HG02798 (cell line): ENCODE measurements around the gene CPNE4.
"Not testable (repeated sequence)": the region's sequence is repeated elsewhere in the genome, so short reads cannot be mapped to it uniquely, and the experiment has no call there.

Experiments used
- ATAC-seq: cut with Tn5 transposase; IDR thresholded peaks from one replicate; pipeline ENCODE4 v1.9.1; 2021; ENCODE audit warnings: mild to moderate bottlenecking; ENCODE audit not compliant: unreplicated experiment, poor library complexity

CPNE4 gene

DNA sequence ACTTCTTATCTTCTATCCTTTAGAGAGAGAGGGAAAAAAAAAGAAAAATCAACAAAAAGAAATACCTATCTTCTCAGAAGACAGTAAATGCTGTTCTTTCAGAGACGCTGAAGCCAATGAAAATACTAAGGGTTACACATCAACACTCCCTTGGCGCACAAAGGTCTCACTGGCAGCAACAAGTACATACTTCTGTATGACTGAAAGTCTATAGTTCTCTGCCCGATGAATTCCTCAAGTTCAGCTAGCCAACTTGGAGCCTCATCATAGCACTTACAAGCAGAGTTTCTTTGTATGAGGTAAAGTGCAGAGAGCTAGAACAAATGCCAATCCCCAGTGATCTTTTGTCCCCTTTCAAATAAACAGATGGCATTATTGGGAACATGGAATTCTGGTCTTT lies 62.7 kb downstream of the CPNE4 start:
- ATAC-seq, result no peak

DNA sequence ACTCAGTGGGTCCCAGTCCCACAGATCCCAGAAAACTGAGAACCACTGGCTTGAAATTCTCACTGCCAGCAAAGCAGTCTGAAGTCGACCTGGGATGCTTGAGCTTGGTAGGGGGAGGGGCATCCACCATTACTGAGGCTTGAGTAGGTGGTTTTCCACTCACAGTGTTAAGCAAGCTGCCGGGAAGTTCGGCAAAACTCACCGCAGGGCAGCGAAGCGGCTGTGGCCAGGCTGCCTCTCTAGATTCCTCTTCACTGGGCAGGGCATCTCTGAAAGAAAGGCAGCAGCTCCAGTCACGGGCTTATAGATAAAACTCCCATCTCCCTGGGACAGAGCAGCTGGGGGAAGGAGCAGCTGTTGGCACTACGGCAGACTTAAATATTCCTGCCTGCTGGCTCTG lies 71.4 kb downstream of the CPNE4 start:
- not testable (repeated sequence) for ATAC-seq

DNA sequence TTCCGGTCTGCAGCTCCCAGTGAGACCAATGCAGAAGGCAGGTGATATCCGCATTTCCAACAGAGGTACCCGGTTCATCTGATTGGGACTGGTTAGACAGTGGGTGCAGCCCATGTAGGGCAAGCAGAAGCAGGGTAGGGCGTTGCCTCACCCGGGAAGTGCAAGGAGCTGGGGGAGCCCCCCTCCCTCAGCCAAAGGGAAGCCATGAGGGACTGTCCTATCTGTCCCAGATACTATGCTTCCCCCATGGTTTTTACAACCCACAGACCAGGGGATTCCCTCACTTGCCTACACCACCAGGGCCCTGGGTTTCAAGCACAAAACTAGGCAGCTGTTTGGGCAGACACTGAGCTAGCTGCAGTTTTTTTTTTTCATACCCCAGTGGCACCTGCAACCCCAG lies 71.8 kb downstream of the CPNE4 start:
- no peak for ATAC-seq

DNA sequence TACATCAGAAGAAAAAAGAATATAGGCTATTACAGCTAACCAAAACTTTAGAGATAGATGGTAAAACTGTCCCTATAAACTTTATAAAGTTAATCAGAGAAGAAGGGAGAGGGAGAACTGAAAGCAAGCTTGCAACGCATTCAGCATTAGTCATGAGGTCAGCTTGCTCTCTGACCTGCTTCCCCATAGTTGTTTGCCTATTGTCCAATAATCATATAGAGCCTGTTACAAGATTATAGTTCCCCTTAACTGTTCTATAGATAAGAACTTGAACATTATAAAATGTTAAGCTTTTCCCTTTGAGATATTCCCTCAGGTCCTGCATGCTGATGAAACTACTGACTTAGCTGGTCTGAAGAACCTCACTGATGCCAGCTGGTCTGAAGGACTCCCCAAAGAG lies 74.5 kb downstream of the CPNE4 start:
- ATAC-seq, result no peak

DNA sequence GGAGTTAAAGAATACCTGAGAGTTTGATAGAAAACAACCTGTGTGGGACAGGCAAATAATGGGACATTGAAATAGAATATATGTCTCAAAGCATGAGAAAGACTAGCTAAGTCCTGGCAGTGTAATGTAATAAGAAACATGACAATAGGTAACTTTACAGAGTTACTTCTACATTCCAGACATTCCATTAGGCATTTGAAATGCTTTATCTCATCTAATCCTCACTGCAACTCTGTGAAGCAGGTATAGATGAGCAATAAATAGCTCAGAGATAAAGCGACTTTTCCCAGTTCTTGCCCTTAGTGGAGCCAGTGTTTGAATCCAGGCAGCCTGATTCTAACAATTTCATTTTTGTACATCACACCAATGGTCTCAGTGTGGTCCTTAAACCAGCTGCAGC lies 76.8 kb downstream of the CPNE4 start:
- ATAC-seq, result no peak

DNA sequence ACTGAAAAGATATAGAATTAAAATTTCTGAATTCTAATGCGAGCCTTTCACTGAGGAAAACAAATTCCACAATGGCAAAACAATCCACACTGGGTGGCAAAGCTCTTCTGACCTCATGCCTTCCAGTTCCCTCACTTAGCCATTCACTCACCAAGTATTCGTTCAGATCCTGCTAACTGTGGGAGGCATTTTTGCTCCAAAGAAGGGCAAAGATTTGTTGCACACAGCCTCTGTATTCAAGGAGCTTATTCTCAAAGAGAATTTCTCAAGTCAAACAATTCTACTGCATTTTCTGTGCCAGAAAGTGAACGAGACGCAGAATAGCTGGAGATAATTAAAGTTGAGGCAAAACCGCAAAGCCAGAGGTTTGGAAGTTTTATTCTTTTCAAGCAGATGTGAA lies 77.3 kb downstream of the CPNE4 start:
- no peak for ATAC-seq

DNA sequence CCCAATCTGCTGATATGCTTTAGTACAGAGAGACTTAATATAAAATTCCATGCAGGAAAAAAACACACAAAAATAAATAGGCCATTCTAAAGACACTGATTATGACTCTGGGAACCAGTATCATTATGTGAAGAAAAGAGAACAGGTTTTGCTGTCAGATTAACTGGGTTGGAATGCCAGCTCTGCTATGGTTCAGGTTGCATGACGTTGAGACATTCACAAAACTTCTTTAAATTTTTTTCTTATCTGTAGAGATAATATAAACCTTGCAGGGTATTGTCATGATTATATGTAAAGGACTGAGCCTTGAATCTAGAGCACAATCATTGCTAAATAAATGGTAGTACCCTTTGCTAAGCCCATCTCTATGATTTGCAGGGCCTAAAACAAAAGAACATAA lies 86.0 kb downstream of the CPNE4 start:
- ATAC-seq, result no peak

DNA sequence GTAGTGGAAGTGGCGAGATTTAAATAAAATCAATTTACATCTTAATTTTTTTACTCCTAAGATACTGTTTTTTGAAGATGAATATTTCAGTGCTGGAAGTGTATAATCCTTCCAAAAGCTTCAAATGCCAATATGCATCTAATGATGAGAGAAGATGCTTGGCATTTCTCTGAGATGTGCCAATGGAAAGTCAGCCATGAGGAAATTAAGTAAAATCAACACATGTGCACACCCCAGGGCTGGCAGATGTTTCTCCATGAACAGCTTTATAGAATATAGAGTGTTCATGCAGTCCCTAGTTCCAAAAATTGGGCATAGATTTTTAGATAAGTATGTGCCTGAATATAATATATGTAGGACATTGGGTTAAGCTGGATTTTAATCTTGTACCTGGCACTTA lies 90.1 kb downstream of the CPNE4 start:
- no peak for ATAC-seq

DNA sequence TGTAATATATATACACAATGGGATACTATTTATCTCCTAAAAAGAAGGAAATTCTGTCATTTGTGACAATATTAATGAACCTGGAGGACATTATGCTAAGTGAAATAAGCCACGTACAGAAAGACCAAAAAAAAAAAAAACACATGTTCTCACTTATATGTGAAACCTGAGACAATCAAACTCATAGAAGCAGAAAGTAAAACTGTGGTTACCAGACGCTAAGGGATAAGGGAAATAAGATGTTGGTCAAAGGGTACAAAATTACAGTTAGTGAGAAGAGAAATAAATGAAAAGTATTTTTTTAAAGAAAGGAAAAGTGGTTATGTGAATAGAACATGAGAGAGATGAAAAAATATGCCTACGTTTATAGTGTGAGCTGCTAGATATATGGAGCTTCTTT lies 101.1 kb downstream of the CPNE4 start:
- ATAC-seq, result no peak

DNA sequence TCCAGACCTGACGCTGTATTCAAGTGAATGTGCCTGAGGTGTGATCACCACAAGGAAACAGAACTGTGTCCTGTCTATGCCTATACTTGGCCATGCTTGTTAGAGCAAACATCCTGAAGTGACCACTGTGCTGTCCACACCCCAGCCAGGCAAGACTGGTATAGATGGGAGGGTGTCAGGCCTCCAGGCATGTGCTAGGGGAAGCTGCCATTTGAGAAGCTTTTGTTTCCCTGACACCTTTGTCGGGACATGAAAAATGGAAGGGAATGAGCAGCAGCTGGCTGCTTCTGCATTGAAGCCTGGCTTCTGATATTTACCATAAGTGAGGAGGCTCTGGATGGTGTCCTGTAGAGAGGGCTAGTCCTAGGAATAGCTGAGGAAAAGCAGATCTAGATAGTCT lies 106.2 kb downstream of the CPNE4 start:
- no peak for ATAC-seq

DNA sequence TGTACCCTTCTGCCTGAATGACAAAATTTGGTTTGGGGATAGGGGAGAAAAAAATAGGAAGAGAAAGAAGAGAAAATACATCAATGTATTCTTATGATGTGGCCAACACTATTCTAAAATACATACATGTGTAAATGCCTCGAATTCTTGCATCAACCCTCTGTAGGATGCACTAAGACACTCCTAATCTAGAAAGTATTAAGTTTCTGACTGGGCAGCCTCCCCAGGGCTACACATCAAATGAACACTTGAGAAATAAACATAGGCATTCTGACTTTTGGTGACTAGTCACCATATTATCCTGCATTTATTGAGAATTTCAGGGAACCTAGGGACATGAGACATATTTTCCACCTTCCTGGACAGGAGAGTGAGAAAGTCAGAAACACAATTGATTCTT lies 109.2 kb downstream of the CPNE4 start:
- ATAC-seq, result no peak

DNA sequence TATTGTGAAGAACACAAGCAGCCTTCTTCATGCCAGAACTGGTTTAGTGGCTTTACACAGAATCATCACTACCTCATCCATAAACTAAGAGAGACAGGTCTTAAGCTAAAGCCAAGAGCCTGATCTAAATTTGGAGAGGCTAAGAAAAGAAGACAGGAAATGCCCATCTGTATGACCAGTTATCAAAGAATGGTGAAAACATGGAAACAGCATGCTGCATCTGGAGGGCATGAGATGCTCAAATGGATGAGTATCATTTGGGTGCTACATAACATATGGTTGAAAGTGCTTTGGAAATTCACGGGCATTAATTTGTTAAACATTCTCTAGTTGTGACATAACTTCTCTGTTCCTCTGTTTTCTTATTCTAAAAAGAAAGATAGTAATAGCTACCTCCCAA lies 112.5 kb downstream of the CPNE4 start:
- no peak for ATAC-seq

DNA sequence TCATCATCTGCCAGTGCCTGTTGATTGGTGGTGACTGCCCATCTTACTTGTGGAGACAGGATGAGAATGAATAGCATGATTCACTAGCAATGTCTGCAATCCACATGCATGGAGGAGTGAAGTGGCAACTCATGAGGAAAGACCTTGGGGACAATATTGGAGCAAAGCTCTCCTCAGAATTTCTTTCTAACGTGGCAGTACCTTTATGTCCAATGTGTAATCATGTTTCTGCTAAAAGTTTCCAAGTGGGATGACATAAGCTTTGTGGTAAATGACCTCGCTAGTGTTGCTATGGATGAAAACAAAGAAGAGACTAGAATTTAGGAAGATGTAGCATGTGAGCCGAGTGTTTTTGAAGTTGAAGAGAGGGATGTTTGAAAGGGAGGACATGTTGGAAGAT lies 117.8 kb downstream of the CPNE4 start:
- ATAC-seq, result no peak

DNA sequence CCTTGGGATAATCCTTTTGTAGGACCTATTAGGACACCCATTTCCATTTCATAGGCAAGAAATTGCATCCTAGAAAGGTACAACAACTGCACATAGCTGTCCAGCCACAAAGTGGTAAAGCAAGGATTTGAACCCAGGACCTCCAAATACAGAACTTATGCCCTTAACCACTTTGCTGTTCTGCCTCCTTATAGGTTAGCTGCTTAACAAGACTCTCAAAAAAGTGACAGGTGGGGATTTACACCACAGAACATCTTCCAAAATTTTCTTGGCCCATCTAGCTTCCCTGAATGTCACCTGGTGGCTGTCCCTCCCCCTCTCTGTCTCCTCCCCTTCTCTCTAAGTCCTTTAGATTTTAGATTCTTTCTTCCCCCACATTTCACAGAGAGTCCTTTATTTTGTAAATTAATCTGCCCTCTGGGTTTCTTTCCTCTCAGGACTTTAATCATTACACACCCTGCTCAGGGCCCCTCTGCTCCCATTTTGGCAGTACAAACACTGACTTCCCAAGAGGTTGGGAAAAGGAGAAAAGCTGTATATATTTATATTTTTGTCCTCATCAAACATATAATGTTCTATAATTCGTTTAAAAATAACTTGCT lies 120.6 kb downstream of the CPNE4 start:
- no peak for ATAC-seq

DNA sequence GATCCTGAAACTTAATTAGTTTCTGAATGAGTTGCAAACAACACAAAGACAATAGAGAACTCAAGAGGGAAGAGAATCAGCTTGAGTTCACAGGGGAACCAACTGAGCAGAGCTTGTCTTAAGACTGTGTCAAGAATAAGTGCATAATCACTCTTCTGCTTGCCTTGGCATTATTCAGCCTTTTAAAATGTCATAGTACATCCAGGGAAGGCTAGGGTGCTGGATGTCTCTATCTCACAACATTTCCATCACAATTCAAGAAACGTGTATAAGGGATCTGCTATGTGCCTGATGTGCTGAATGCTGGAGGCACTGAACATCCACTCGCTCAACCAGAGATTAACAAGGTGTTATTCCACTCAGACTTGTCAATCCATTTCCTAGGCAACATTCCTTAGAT lies 122.6 kb downstream of the CPNE4 start:
- no peak for ATAC-seq

DNA sequence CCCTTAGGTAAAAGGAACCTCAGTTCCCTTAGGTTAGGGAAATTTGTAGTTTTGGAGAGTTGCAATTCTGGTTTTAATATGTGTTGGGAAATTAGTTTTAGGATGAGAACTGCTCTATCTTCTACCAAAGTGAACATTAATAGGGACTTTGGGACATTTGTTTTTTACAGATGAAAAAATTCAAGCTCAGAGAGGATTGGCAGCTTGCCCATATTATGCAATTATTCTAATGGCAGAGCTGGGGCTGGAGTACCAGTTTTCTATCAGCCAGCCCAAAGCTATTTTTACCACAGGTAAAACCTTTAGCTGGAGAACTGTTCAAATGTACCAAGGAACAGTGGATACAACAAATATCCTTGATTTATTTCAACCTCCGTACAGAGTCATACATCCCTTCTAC lies 127.0 kb downstream of the CPNE4 start:
- ATAC-seq, result no peak

DNA sequence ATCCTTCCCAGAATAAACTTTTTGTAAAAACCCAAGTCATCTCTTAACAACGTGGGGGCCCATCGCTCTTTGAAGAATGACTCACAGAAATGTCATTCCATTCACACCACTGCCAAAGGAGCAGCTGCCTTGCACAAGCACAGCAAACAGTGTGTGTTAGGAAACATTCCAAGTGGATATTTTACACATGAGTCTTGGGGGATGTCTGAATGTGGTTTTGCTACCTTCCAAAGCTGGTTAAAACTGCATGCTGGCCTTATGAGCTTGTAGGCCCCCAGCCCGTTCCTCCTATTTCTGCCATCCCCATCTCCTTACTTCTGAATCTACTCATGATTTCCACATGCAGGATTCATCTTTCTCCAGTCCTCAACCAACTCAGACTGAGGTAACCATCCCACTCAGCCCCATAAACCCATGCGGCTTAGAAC lies 130.8 kb downstream of the CPNE4 start:
- no peak for ATAC-seq

DNA sequence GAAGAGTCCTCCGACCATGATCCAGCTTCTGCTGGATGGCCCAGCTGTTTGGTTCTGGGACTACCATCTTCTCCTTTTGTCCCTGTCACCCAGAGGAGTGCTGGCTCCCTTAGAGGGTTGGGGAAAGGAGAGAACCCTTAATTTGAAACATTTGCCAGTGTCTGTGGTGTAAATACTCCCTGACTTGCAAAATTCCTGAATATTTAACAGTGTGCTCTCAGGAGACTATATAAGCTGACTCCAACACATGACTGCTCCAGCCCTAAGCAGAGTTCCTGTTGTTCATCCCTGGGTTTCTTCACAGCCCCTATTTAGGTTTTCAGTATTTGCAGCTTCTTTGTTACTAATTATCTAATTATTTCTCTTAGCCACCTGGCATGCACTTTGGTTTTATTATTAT lies 133.1 kb downstream of the CPNE4 start:
- ATAC-seq, result no peak

DNA sequence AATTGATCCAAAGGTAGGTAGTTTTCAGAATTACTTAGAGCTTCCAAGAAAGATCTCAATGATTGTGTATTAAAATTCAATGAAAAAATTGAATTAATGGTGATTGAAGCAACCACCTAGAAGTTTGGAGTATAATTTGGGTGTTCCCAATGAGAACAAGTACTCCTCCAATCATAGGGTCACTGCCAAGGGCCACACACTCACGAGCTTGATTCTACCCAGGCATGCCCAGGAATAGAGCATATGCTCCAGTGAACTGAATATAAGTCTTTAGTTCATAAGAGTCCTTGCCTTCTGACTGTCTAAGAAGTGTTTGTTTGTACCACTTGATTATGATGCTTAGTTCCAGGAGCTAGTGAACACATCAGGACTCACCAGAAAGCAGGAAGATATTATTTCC lies 133.9 kb downstream of the CPNE4 start:
- ATAC-seq, result no peak

DNA sequence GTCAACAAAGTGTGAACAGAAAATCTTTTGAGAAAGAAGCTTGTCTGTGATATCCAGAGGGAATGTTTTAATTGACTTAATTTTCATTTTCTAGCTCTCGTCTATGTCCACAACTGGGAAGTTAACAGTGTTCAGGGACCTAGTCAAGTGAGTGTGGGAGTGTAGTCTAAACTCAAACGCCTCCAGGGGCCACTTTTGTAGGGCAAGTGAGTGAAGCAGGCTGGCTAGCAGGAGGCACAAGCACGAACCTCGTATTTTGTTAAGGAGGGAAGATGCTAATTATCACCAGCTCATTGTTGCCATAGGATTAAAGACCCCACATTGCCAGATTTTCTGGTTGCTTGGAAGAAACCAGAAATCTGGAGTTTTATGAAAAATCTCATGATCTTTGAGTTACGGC lies 135.8 kb downstream of the CPNE4 start:
- no peak for ATAC-seq

DNA sequence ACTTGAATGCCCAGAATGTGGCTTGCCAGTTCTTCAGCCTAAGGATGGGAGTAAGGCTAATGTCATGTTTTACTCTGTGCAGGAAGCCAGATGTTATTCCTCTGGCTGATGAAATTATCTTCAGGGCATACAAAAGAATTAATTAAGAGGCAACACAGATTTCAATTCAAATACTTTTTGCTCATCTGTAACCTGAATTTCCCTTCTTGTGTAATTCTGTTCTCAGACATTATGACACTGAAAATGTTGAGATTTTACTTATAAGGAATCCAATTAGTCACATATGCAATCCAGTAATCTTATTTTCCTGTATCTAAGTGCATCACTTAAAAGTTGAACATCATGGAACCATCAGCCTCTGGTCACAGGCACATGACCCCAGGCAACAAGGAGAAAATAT lies 136.5 kb downstream of the CPNE4 start:
- no peak for ATAC-seq

DNA sequence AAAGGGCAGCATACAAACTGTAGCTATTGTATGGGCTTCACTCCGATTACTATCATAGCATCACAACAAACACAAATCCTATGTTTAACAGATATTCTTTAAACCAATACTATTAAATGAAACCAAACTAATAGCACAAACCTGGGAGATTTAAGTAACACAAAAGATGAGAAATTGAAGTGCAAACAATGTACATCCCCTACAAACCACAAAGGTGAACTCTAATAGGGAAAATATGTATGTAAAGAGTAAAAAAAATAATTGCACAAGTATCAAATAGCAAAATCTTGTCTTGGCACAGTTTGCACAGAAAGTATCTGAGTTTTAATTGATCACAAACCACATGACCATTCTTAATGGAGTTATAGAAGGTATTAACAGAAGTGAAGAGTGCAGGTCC lies 138.5 kb downstream of the CPNE4 start:
- no peak for ATAC-seq

DNA sequence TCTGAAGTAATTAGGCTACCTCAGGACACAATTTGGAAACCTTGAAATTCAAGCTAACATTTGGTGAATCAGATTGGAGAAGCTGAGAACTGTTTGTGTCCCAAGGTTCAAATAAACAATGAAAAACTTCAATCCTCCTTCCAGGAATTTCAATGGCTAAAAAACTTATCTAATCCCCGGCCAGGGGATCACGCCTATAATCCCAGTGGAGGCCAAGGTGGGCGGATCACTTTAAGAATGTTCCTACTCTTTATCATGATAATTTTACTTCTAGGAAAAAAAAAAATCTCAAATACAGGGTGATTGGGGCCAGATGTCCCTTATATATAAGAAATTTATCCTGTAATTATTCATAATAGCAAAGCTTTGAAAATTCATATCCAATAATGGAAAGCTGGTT lies 139.0 kb downstream of the CPNE4 start:
- no peak for ATAC-seq
